ENCODE measurements around the gene AUTS2. TPM values are rescaled to one million over a fixed set of nuclear protein-coding genes. Genes with fewer than 3 reads are reported as not detected.

Gene AUTS2
- total and polyA plus RNA-seq, 11 donors = 3.4 to 14.0 (median 7.3) TPM

DNA sequence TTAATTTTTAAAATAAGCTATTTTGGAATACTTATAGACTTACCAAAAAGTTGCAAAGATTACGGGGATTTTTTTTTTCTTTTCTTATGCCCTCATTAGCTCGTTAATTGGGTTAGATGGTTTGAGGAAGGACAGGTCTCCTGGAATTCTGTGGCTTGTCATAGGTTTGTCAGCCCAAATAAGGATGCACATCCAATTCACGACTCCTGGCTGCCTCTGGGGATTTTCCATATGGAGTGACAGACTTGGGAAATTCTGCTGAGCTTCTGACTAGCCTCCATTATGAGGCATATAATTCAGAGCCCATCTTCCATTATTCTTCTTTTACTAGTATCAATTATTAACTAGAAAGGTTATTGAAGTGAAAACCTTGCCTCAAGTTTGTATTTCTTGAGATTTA lies 102.1 kb downstream of the AUTS2 start:
- no peaks in the 10 kb centered on the region for H3K36me3 ChIP-seq
- DNase-seq = no peak
- H3K4me1 ChIP-seq = peaks cover 0 to 11% (median 7%) of the 10 kb centered on the region in 12 donors
- 76 to 88% (median 80%) methylated on average over 3 of the region's 3 CpGs for WGBS, 4 donors
- H3K9me3 ChIP-seq = no peaks in the 10 kb centered on the region
- intact Hi-C loops (cut with DNase I) = no loop called here
- no peaks in the 10 kb centered on the region for H3K27me3 ChIP-seq
- TF ChIP-seq POLR2A (IDR thresholded peaks at IDR 0.05) = no peak
- no peak for TF ChIP-seq CTCF (IDR thresholded peaks at IDR 0.05)
- H3K4me3 ChIP-seq = no peak overlapping the region
- no peak overlapping the region for H3K27ac ChIP-seq
- ATAC-seq = no peak

- 93 to 96% (median 95%) methylated on average over 5 of the region's 5 CpGs for WGBS, 4 donors
- Histone ChIP-seq H3K9me3 (no peaks in the 10 kb centered on the region), H3K36me3 (no peaks in the 10 kb centered on the region), H3K4me3 (no peak overlapping the region), H3K27ac (no peak overlapping the region), H3K27me3 (no peaks in the 10 kb centered on the region), H3K4me1 (peaks cover 0 to 19% (median 3%) of the 10 kb centered on the region in 12 donors)
- DNase-seq (no peak), ATAC-seq (no peak)
- intact Hi-C loops (cut with DNase I) = no loop called here
- TF ChIP-seq POLR2A (IDR thresholded peaks at IDR 0.05) (no peak), CTCF (IDR thresholded peaks at IDR 0.05) (no peak)
Measured at GRCh38 chr7:69701288-69701687, 103.0 kb downstream of the AUTS2 start.

DNA sequence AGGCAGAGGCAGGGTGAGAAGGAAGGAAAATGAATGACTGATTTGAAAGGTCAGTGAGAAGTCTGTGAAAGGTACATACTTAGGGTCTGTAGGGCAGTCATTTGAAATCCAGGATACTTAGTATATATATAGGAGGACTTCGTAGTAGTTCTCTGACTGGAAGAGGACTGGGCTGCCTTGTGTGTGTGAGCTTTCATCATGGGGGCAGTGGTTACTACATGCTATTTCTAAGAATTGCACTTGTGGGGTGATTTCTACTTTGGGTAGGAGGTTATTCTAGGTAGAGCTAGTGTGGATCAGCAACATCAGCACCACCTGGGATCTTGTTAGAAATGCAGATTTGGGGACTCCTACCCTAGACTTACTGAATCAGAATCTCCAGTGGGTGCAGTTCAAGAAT lies 104.1 kb downstream of the AUTS2 start:
- intact Hi-C loops (cut with DNase I) = no loop called here
- peaks cover 0 to 19% (median 2%) of the 10 kb centered on the region in 12 donors for H3K4me1 ChIP-seq
- H3K36me3 ChIP-seq = no peaks in the 10 kb centered on the region
- no peak overlapping the region for H3K4me3 ChIP-seq
- H3K27ac ChIP-seq = no peak overlapping the region
- H3K27me3 ChIP-seq = no peaks in the 10 kb centered on the region
- DNase-seq = no peak
- no peak for ATAC-seq
- WGBS, 4 donors = 89 to 98% (median 97%) methylated on average over 1 of the region's 1 CpG
- no peak for TF ChIP-seq CTCF (IDR thresholded peaks at IDR 0.05)
- no peak for TF ChIP-seq POLR2A (IDR thresholded peaks at IDR 0.05)
- H3K9me3 ChIP-seq = no peaks in the 10 kb centered on the region

- 30 to 42% (median 39%) methylated on average over 2 of the region's 2 CpGs for whole genome bisulfite sequencing, 4 donors
- Histone ChIP-seq H3K4me3 (no peak overlapping the region), H3K9me3 (no peaks in the 10 kb centered on the region), H3K4me1 (peaks cover 0 to 19% (median 2%) of the 10 kb centered on the region in 12 donors), H3K36me3 (no peaks in the 10 kb centered on the region), H3K27me3 (no peaks in the 10 kb centered on the region), H3K27ac (no peak overlapping the region)
- DNase-seq = no peak
- TF ChIP-seq CTCF (IDR thresholded peaks at IDR 0.05) (no peak), POLR2A (IDR thresholded peaks at IDR 0.05) (no peak)
- ATAC-seq = peak in 1 of 4 donors; percentile 44
- intact Hi-C loops (cut with DNase I) = no loop called here
Measured at GRCh38 chr7:69703099-69703498, 104.8 kb downstream of the AUTS2 start.
